AG09319 (cell line): ENCODE data around the gene DYNC1I2.

ENCODE experiments used
- DNase-seq: peaks from one replicate; pipeline ENCODE4 v3.0.0-alpha.2; 2010; ENCODE audit warnings: low read depth; ENCODE audit errors: extremely low read depth
- CTCF ChIP-seq: IDR thresholded peaks from 2 replicates; pipeline ENCODE4 v1.5.1; 2011; ENCODE audit warnings: low read depth, mild to moderate bottlenecking, inconsistent platforms, low read length, moderate library complexity

The DYNC1I2 gene

DNA sequence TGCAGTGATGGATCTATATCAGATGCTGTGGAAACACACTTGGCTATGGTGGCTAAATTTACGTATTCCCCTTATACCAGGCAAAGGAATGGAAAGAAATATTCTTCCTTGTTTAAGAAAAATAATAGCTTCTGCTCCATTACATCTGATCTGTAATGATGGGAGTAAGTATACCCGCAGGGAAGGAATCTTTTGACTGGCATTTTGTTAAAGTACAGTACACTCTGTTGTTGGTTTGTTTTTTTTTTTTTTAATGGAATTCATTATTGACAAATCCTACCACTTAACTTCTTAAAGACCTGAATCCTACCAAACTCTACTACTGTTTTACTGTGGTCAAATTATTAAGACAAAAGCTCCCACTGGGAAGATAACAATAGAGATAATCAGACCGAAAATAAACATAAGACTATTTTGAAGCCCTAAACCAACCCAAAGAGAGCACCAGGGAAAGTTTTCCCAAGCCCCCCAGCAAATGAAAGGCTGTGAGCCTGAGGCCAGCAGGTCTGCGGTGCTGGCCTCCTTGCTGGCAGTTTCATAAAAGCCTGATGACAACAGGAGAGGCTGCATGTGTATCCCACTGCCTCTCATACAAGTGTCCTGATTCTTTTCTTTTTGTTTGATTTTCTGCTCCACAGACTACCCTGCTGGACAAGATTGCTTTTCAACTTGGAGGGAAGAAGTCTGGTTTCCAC lies 105.8 kb downstream of the DYNC1I2 start:
- no peak for TF ChIP-seq CTCF
- DNase-seq = no peak

DNA sequence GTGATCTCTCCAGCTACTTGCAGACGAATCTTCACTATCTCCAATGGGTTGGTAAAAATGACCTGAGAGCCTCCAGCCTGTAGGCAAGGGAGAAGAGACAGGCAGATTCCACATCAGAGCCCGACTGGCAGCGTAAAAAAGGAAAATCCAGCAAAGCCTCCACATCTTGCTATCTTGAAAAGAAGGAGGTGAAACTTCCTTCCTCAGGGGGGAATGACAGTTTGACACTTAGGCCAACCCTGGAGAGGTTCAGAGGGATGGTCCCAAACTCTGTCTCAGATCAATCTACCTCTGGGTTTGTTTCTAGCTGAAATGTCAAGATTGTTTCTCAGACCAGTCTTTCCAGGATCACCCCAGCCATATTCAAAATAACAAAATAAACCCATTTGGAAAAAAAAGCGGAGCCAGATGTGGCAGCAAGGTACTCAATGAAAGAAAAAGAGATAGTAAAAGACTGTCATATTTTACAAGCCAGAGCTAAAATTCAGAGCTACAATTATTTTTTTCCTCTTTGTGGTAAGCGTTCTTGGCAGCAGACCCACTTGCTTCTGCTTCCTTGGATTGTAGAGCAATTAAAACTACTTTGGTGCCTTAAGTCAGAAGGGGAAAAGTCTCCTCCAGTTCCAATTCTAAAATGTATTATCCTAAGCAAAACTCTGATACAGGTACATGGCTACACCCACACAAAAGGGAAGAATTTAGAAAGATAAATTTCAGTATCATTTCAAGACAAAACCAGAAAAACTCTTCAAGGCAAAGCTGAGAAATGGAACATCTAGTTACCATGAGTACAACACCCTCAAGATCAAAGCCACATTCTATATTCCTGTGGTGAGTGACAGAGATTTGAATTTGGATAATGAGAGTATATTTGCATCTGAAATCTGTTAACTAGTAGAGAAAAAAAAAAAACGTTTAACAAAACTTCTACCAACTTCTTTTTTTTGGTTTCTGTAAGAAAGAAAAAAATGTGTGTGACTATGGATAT lies 106.7 kb downstream of the DYNC1I2 start:
- no peak for DNase-seq
- TF ChIP-seq CTCF = no peak

- DNase-seq = no peak
- TF ChIP-seq CTCF = no peak
These were observed 107.6 kb downstream of the DYNC1I2 start for GRCh38 chr2:171794918-171795317.
